HG03060 (cell line): Measurements from ENCODE around the gene AKAP1.

Source experiments
- ATAC-seq: cut with Tn5 transposase; IDR thresholded peaks from one replicate; pipeline ENCODE4 v1.9.1; 2021; ENCODE audit warnings: low read depth, moderate number of reproducible peaks; ENCODE audit not compliant: unreplicated experiment

The AKAP1 gene

GRCh38 chr17:57124053-57124452 is 39.0 kb downstream of the AKAP1 start:
- ATAC-seq = no peak

GRCh38 chr17:57125406-57125805 is 40.4 kb downstream of the AKAP1 start:
- ATAC-seq = no peak

- ATAC-seq = no peak
Measured at GRCh38 chr17:57125866-57126265, 40.8 kb downstream of the AKAP1 start.

GRCh38 chr17:57130708-57131461 is 45.8 kb downstream of the AKAP1 start:
- ATAC-seq = no peak

- no peak for ATAC-seq
Measured at GRCh38 chr17:57132663-57133062, 47.6 kb downstream of the AKAP1 start.

GRCh38 chr17:57133486-57133885 is 48.4 kb downstream of the AKAP1 start:
- ATAC-seq = no peak

GRCh38 chr17:57135026-57135788 is 50.2 kb downstream of the AKAP1 start:
- no peak for ATAC-seq

GRCh38 chr17:57135789-57136291 is 50.8 kb downstream of the AKAP1 start:
- no peak for ATAC-seq

- no peak for ATAC-seq
Measured at GRCh38 chr17:57136355-57136754, 51.3 kb downstream of the AKAP1 start.

- no peak for ATAC-seq
Measured at GRCh38 chr17:57138030-57138911, 53.2 kb downstream of the AKAP1 start.

GRCh38 chr17:57138956-57139576 is 54.0 kb downstream of the AKAP1 start:
- no peak for ATAC-seq

GRCh38 chr17:57140316-57140715 is 55.3 kb downstream of the AKAP1 start:
- no peak for ATAC-seq

GRCh38 chr17:57142925-57143324 is 57.9 kb downstream of the AKAP1 start:
- no peak for ATAC-seq

GRCh38 chr17:57143361-57143760 is 58.3 kb downstream of the AKAP1 start:
- ATAC-seq = no peak

- ATAC-seq = no peak
Measured at GRCh38 chr17:57143919-57144318, 58.9 kb downstream of the AKAP1 start.

GRCh38 chr17:57144567-57144966 is 59.5 kb downstream of the AKAP1 start:
- ATAC-seq = no peak

GRCh38 chr17:57145347-57145746 is 60.3 kb downstream of the AKAP1 start:
- no peak for ATAC-seq

GRCh38 chr17:57146273-57146672 is 61.2 kb downstream of the AKAP1 start:
- no peak for ATAC-seq

- no peak for ATAC-seq
Measured at GRCh38 chr17:57151798-57152197, 66.8 kb downstream of the AKAP1 start.

- no peak for ATAC-seq
Measured at GRCh38 chr17:57152967-57153528, 68.0 kb downstream of the AKAP1 start.
